Neural crest cell (in vitro differentiated cells): ENCODE data around the gene MSTN. TPM values are rescaled to one million over a fixed set of nuclear protein-coding genes. Genes with fewer than 3 reads are reported as not detected.

Experiments
- DNase-seq: peaks from one replicate; pipeline ENCODE4 v3.0.0; 2021; ENCODE audit warnings: low read depth, mixed read lengths, low spot score
- H3K27ac Mint-ChIP-seq: one replicate; pipeline ENCODE4 v1.8.0; 2021; ENCODE audit warnings: mild to moderate bottlenecking, mixed read lengths; ENCODE audit not compliant: unreplicated experiment
- H3K27me3 Mint-ChIP-seq: 2 replicates; pipeline ENCODE4 v1.8.0; 2021; ENCODE audit warnings: low read depth, mild to moderate bottlenecking, mixed read lengths
- H3K36me3 Mint-ChIP-seq: 2 replicates; pipeline ENCODE4 v1.8.0; 2021; ENCODE audit warnings: low read depth, mild to moderate bottlenecking, mixed read lengths
- H3K4me1 Mint-ChIP-seq: 2 replicates; pipeline ENCODE4 v1.8.0; 2021; ENCODE audit warnings: mixed read lengths
- H3K4me3 Mint-ChIP-seq: one replicate; pipeline ENCODE4 v1.8.0; 2021; ENCODE audit warnings: mild to moderate bottlenecking, mixed read lengths
- H3K9me3 Mint-ChIP-seq: 2 replicates; pipeline ENCODE4 v1.8.0; 2021; ENCODE audit warnings: mixed read lengths
- CTCF ChIP-seq: fragments of 200-600 bp; sonication (generic); conservative IDR thresholded peaks from 2 replicates; pipeline ENCODE4 v1.5.0; 2021; ENCODE audit warnings: antibody characterized with exemption, mild to moderate bottlenecking
- long read RNA-seq: library from polyadenylated mRNA; unstranded; transcript quantifications from one replicate; pipeline ENCODE4 v2.0.0, GENCODE V29; 2020
- total RNA-seq: library from RNA; stranded (reverse); gene quantifications from 2 replicates; pipeline ENCODE4 v1.2.1, GENCODE V29; 2021

The MSTN gene
- 0.35 and 0.36 TPM in 2 replicates for total RNA-seq
- long read RNA-seq, partial matches to known transcripts, result 0 of 1 reads
- long read RNA-seq, other reads (novel, unspliced or antisense), result 0 of 1 reads

- Mint-ChIP-seq H3K27ac (no peak within 1 kb of the TSS), H3K36me3 (no peaks in the 10 kb centered on the region), H3K27me3 (no peaks in the 10 kb centered on the region), H3K4me3 (no peak within 1 kb of the TSS), H3K4me1 (peaks cover 17% of the 10 kb centered on the region), H3K9me3 (no peaks in the 10 kb centered on the region)
- no peak for TF ChIP-seq CTCF
- no peak for DNase-seq
These were observed at the start of gene MSTN for GRCh38 chr2:190062601-190063000. MSTN (minus strand) TSS chr2:190062729; CDS start chr2:190062596, 133 bp downstream.

GRCh38 chr2:190111166-190111565 is 48.6 kb upstream of the MSTN start:
- Mint-ChIP-seq H3K9me3 (peaks cover 4% of the 10 kb centered on the region), H3K27ac (no peak overlapping the region), H3K36me3 (no peaks in the 10 kb centered on the region), H3K4me3 (no peak overlapping the region), H3K4me1 (no peaks in the 10 kb centered on the region), H3K27me3 (no peaks in the 10 kb centered on the region)
- no peak for TF ChIP-seq CTCF
- DNase-seq, result no peak

- Mint-ChIP-seq H3K36me3 (no peaks in the 10 kb centered on the region), H3K9me3 (peaks cover 2% of the 10 kb centered on the region), H3K27me3 (no peaks in the 10 kb centered on the region), H3K4me3 (no peak overlapping the region), H3K4me1 (peaks cover under 1% of the 10 kb centered on the region), H3K27ac (no peak overlapping the region)
- TF ChIP-seq CTCF, result no peak
- no peak for DNase-seq
These were observed 48.2 kb upstream of the MSTN start for GRCh38 chr2:190110699-190111098.

- Mint-ChIP-seq H3K9me3 (no peaks in the 10 kb centered on the region), H3K27ac (no peak overlapping the region), H3K4me1 (peaks cover 6% of the 10 kb centered on the region), H3K27me3 (no peaks in the 10 kb centered on the region), H3K4me3 (no peak overlapping the region), H3K36me3 (no peaks in the 10 kb centered on the region)
- DNase-seq, result no peak
- TF ChIP-seq CTCF, result no peak
These were observed 47.6 kb upstream of the MSTN start for GRCh38 chr2:190110131-190110530.

GRCh38 chr2:190107409-190107808 is 44.9 kb upstream of the MSTN start:
- Mint-ChIP-seq H3K27ac (no peak overlapping the region), H3K4me3 (no peak overlapping the region), H3K27me3 (no peaks in the 10 kb centered on the region), H3K36me3 (no peaks in the 10 kb centered on the region), H3K9me3 (peaks cover 2% of the 10 kb centered on the region), H3K4me1 (peaks cover 6% of the 10 kb centered on the region)
- DNase-seq, result no peak
- TF ChIP-seq CTCF, result no peak

GRCh38 chr2:190106783-190107182 is 44.3 kb upstream of the MSTN start:
- no peak for DNase-seq
- Mint-ChIP-seq H3K4me1 (peaks cover 6% of the 10 kb centered on the region), H3K27me3 (no peaks in the 10 kb centered on the region), H3K9me3 (peaks cover 3% of the 10 kb centered on the region), H3K4me3 (no peak overlapping the region), H3K36me3 (peaks cover 1% of the 10 kb centered on the region), H3K27ac (no peak overlapping the region)
- no peak for TF ChIP-seq CTCF
